Measurements from ENCODE around the gene SLC45A1. TPM values are rescaled to one million over a fixed set of nuclear protein-coding genes. Genes with fewer than 3 reads are reported as not detected.

The SLC45A1 gene
- total RNA-seq, 4 donors from 2014 or later, result 0.13 to 3.4 (median 1.4) TPM

- no peak for DNase-seq (ENCODE audit: low spot score in 2 of 2)
- TF ChIP-seq, protein P1, sequence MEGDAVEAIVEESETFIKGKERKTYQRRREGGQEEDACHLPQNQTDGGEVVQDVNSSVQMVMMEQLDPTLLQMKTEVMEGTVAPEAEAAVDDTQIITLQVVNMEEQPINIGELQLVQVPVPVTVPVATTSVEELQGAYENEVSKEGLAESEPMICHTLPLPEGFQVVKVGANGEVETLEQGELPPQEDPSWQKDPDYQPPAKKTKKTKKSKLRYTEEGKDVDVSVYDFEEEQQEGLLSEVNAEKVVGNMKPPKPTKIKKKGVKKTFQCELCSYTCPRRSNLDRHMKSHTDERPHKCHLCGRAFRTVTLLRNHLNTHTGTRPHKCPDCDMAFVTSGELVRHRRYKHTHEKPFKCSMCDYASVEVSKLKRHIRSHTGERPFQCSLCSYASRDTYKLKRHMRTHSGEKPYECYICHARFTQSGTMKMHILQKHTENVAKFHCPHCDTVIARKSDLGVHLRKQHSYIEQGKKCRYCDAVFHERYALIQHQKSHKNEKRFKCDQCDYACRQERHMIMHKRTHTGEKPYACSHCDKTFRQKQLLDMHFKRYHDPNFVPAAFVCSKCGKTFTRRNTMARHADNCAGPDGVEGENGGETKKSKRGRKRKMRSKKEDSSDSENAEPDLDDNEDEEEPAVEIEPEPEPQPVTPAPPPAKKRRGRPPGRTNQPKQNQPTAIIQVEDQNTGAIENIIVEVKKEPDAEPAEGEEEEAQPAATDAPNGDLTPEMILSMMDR (IDR thresholded peaks at IDR 0.05), result no peak
- no peak for TF ChIP-seq POLR2A (IDR thresholded peaks at IDR 0.05)
- intact Hi-C loops (cut with DNase I; ENCODE audit: low total_unique reads), result no loop called here
- H3K4me3 ChIP-seq (ENCODE audit: low read depth, poor library complexity, severe bottlenecking), result no peak overlapping the region
- WGBS, 2 donors, result 63 to 67% methylated on average over 13 to 14 of the region's 14 CpGs
Measured at GRCh38 chr1:8357329-8358101, 39.6 kb downstream of the SLC45A1 start.

GRCh38 chr1:8358241-8358896 is 40.5 kb downstream of the SLC45A1 start:
- WGBS, 2 donors, result 93 to 95% methylated on average over 38 to 46 of the region's 46 CpGs
- TF ChIP-seq POLR2A (IDR thresholded peaks at IDR 0.05), result no peak
- TF ChIP-seq, protein P1 (IDR thresholded peaks at IDR 0.05), result no peak
- intact Hi-C loops (cut with DNase I; ENCODE audit: low total_unique reads), result no loop called here
- DNase-seq (ENCODE audit: low spot score in 2 of 2), result peak in 1 of 2 donors; percentile 71
- no peak overlapping the region for H3K4me3 ChIP-seq (ENCODE audit: low read depth, poor library complexity, severe bottlenecking)

DNA sequence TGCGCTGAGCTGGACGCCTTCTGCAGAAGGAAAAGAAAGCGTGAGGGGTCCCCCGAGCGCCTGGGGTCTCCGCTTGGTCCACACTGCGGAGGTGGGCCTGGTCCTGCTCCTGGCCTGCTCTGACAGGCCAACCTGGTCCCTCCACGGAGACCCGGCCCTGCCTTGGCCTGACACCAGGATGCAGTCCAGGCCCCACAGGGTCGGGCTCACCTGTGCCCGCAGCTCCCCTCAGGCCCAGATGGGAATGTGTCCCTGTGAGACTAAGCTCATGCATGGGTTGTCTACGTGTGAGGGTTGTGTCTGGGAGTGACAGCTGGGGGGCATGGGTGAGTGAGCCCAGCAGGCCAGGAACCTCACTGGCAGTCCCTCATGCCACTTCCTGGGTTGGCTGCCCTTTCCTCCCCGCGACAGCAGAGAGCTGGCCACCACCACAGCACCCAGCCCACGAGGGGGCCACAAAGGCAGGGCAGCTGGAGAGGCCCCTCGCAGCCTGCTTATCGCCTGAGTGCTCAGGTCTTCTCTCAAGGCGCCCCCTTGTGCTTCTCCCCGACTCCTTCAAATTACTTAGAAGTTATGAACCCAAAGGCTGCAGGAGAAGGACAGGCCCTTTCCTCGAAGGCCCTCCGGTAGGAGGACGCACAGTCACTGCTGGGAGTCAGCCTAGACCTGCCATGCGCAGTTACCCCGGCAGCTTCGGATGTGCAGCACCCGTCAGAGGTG is 41.1 kb downstream of the SLC45A1 start:
- no peak for TF ChIP-seq POLR2A (IDR thresholded peaks at IDR 0.05)
- TF ChIP-seq, protein P1 (IDR thresholded peaks at IDR 0.05), result no peak
- no peak overlapping the region for H3K4me3 ChIP-seq (ENCODE audit: low read depth, poor library complexity, severe bottlenecking)
- no peak for DNase-seq (ENCODE audit: low spot score in 2 of 2)
- 88 to 93% methylated on average over 19 to 23 of the region's 26 CpGs for WGBS, 2 donors
- intact Hi-C loops (cut with DNase I; ENCODE audit: low total_unique reads), result no loop called here

GRCh38 chr1:8359617-8360481 is 41.9 kb downstream of the SLC45A1 start:
- WGBS, 2 donors, result 88 to 92% methylated on average over 39 to 43 of the region's 44 CpGs
- intact Hi-C loops (cut with DNase I; ENCODE audit: low total_unique reads), result loop anchor here (10.0 kb wide), 1 partner anchor 85 kb away; no protein-coding TSS in a partner anchor
- TF ChIP-seq, protein P1 (IDR thresholded peaks at IDR 0.05), result no peak
- TF ChIP-seq POLR2A (IDR thresholded peaks at IDR 0.05), result no peak
- DNase-seq (ENCODE audit: low spot score in 2 of 2), result no peak
- no peak overlapping the region for H3K4me3 ChIP-seq (ENCODE audit: low read depth, poor library complexity, severe bottlenecking)

All from lower leg skin (tissue), 4 donors.